ENCODE results near the gene CPSF3.

DNA sequence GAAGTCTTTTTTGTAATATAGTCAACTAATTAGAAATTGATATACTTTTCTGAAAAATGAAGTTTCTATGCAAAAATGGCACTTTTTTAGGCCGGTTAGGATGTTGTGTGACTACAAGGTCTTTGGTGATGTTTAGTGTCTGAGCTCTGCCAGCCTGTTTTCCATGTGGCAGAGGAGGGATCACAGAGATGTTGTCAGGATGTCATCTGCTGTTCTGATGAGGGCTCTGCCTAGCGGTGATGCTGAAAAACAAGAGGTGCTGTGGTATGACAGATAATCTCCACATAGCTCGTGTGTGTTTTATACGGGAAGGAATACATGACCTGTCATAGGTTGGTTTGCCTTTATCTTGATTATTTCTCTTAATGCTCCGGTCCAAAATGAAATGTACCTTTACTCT, 38.9 kb downstream of the CPSF3 start:
- TF ChIP-seq ZNF20 (CRISPR knock-in tag; IDR thresholded peaks at IDR 0.05) = no peak
- TF ChIP-seq, protein P1, sequence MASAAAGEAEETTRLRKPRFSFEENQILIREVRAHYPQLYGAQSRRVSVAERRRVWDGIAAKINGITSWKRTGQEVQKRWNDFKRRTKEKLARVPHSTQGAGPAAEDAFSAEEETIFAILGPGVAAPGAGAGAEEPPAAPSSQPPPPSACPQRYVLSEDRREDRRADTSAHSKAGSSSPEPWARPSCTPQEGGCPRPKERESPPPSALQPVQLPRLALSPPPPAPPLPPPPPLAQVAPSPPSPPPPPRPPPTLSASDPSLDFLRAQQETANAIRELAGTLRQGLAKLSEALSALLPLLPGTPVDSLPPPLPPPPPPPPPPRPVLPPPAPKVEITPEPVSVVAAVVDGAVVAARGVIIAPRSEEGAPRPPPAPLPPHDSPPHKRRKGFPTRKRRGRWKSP (CRISPR knock-in tag; IDR thresholded peaks at IDR 0.05) = no peak
- no peak for TF ChIP-seq RARA (CRISPR knock-in tag; IDR thresholded peaks at IDR 0.05)
